Measurements from ENCODE around the gene CDK14. TPM values are rescaled to one million over a fixed set of nuclear protein-coding genes. Genes with fewer than 3 reads are reported as not detected.

Gene CDK14
- total RNA-seq, 2 donors from 2014 or later = 8.7 to 13.4 TPM

DNA sequence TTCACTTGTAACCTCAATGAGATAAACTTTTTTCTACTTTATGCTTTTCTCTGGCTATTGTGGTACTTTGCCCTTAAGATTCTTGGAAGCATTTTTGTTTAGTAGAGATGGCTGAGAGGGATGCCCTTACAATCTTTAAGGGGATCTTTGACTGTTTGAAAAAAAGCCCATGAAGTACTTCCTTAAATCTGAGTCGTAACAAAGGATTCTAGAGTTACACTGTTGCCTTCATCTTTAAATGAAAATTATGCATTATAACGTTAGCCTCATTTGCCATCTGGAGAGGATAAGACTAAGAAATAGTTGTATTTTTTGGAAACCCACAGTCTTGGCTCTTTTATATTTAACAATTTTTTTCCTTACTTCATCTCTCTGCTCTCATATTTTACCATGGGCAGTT lies 630.3 kb downstream of the CDK14 start:
- no peaks in the 10 kb centered on the region for H3K9me3 Mint-ChIP-seq
- Histone ChIP-seq H3K4me1 (ENCODE audit: control insufficient read depth, insufficient read depth, low read length) (no peaks in the 10 kb centered on the region), H3K9me3 (ENCODE audit: control insufficient read depth, low read length) (no peaks in the 10 kb centered on the region), H3K36me3 (ENCODE audit: control insufficient read depth, insufficient read depth, low read length) (no peaks in the 10 kb centered on the region), H3K27me3 (ENCODE audit: control insufficient read depth, insufficient read depth, low read length, poor library complexity, severe bottlenecking) (no peaks in the 10 kb centered on the region), H3K4me3 (ENCODE audit: low read length) (no peak overlapping the region), H3K27ac (ENCODE audit: low read depth, low read length) (no peak overlapping the region), H3K9ac (ENCODE audit: extremely low read depth, low read length, poor library complexity, severe bottlenecking) (no peak overlapping the region)
- no peak overlapping the region for H3K4me3 Mint-ChIP-seq
- peaks cover 7% of the 10 kb centered on the region for H3K27me3 Mint-ChIP-seq (ENCODE audit: insufficient read depth)
- WGBS, 2 experiments (ENCODE audit: insufficient coverage in 1 of 2, insufficient read length in 1 of 2) = 91 to 100% methylated on average over 1 to 2 of the region's 2 CpGs
- H3K4me1 Mint-ChIP-seq = peaks cover 6% of the 10 kb centered on the region
- no peak overlapping the region for H3K27ac Mint-ChIP-seq
- TF ChIP-seq, protein P1, sequence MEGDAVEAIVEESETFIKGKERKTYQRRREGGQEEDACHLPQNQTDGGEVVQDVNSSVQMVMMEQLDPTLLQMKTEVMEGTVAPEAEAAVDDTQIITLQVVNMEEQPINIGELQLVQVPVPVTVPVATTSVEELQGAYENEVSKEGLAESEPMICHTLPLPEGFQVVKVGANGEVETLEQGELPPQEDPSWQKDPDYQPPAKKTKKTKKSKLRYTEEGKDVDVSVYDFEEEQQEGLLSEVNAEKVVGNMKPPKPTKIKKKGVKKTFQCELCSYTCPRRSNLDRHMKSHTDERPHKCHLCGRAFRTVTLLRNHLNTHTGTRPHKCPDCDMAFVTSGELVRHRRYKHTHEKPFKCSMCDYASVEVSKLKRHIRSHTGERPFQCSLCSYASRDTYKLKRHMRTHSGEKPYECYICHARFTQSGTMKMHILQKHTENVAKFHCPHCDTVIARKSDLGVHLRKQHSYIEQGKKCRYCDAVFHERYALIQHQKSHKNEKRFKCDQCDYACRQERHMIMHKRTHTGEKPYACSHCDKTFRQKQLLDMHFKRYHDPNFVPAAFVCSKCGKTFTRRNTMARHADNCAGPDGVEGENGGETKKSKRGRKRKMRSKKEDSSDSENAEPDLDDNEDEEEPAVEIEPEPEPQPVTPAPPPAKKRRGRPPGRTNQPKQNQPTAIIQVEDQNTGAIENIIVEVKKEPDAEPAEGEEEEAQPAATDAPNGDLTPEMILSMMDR (conservative IDR thresholded peaks at IDR 0.05) = no peak
- no peaks in the 10 kb centered on the region for H3K36me3 Mint-ChIP-seq (ENCODE audit: low read depth)
- DNase-seq = no peak

DNA sequence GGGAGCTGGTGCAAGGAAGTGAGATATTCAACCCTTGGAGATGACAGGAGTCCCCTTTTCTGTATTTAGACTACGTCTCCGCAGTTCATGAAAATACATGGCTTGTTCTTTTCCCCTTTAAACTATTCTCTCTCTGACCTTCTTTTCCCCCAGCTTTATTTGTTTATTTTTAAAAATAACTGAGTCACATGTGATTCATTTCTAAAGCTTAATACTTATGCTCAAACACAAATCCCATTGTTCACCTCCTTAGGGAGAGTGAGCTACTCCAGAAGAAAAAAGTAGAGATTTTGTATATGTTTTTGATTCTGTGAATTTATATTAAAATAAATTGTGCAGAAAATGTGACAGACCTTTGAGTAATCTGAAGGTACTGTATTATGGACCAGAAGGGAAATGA lies 632.2 kb downstream of the CDK14 start:
- whole genome bisulfite sequencing, 2 experiments (ENCODE audit: insufficient coverage in 1 of 2, insufficient read length in 1 of 2) = 100% methylated on average over 2 of the region's 2 CpGs; no CpG with 5 or more reads in 1 of the 2 experiments
- no peak overlapping the region for H3K4me3 Mint-ChIP-seq

GRCh38 chr7:91228927-91229558 lies 632.9 kb downstream of the CDK14 start:
- H3K4me3 Mint-ChIP-seq = no peak overlapping the region

More for the DNA sequence above, 632.2 kb downstream of the CDK14 start:
- no peak overlapping the region for H3K27ac ChIP-seq (ENCODE audit: low read depth, low read length)
- peaks cover 6% of the 10 kb centered on the region for H3K4me1 Mint-ChIP-seq
- H3K27me3 ChIP-seq (ENCODE audit: control insufficient read depth, insufficient read depth, low read length, poor library complexity, severe bottlenecking) = no peaks in the 10 kb centered on the region
- H3K4me1 ChIP-seq (ENCODE audit: control insufficient read depth, insufficient read depth, low read length) = no peaks in the 10 kb centered on the region
- no peak overlapping the region for H3K9ac ChIP-seq (ENCODE audit: extremely low read depth, low read length, poor library complexity, severe bottlenecking)
- H3K27ac Mint-ChIP-seq = no peak overlapping the region
- H3K9me3 ChIP-seq (ENCODE audit: control insufficient read depth, low read length) = no peaks in the 10 kb centered on the region
- TF ChIP-seq, protein P1 (conservative IDR thresholded peaks at IDR 0.05) = no peak
- H3K36me3 ChIP-seq (ENCODE audit: control insufficient read depth, insufficient read depth, low read length) = no peaks in the 10 kb centered on the region
- no peak overlapping the region for H3K4me3 ChIP-seq (ENCODE audit: low read length)
- H3K9me3 Mint-ChIP-seq = no peaks in the 10 kb centered on the region
- no peak for DNase-seq
- H3K36me3 Mint-ChIP-seq (ENCODE audit: low read depth) = no peaks in the 10 kb centered on the region
- H3K27me3 Mint-ChIP-seq (ENCODE audit: insufficient read depth) = peaks cover 7% of the 10 kb centered on the region

More at GRCh38 chr7:91228927-91229558, 632.9 kb downstream of the CDK14 start:
- no peaks in the 10 kb centered on the region for H3K36me3 ChIP-seq (ENCODE audit: control insufficient read depth, insufficient read depth, low read length)
- H3K27ac Mint-ChIP-seq = no peak overlapping the region
- TF ChIP-seq, protein P1 (conservative IDR thresholded peaks at IDR 0.05) = no peak
- H3K27ac ChIP-seq (ENCODE audit: low read depth, low read length) = no peak overlapping the region
- peaks cover 7% of the 10 kb centered on the region for H3K27me3 Mint-ChIP-seq (ENCODE audit: insufficient read depth)
- H3K9ac ChIP-seq (ENCODE audit: extremely low read depth, low read length, poor library complexity, severe bottlenecking) = no peak overlapping the region
- peaks cover 6% of the 10 kb centered on the region for H3K4me1 Mint-ChIP-seq
- no peaks in the 10 kb centered on the region for H3K36me3 Mint-ChIP-seq (ENCODE audit: low read depth)
- no peaks in the 10 kb centered on the region for H3K9me3 ChIP-seq (ENCODE audit: control insufficient read depth, low read length)
- no peaks in the 10 kb centered on the region for H3K27me3 ChIP-seq (ENCODE audit: control insufficient read depth, insufficient read depth, low read length, poor library complexity, severe bottlenecking)
- WGBS, 2 experiments (ENCODE audit: insufficient coverage in 1 of 2, insufficient read length in 1 of 2) = 98% methylated on average over 2 of the region's 2 CpGs; no CpG with 5 or more reads in 1 of the 2 experiments
- DNase-seq = no peak
- no peak overlapping the region for H3K4me3 ChIP-seq (ENCODE audit: low read length)
- H3K4me1 ChIP-seq (ENCODE audit: control insufficient read depth, insufficient read depth, low read length) = no peaks in the 10 kb centered on the region
- H3K9me3 Mint-ChIP-seq = no peaks in the 10 kb centered on the region
